H1 (cell line): ENCODE measurements around the gene AP2B1. TPM values are rescaled to one million over a fixed set of nuclear protein-coding genes. Genes with fewer than 3 reads are reported as not detected.

ENCODE experiments used
- CTCF ChIA-PET: fragments of 300-600 bp; sonication (Branson Sonifier 250); formaldehyde crosslinking; loops from one replicate; lab custom pipeline; 2021; ENCODE audit not compliant: partially characterized antibody; lab: Charles Lee
- POLR2A ChIA-PET: fragments of 300-600 bp; sonication (Branson Sonifier 250); formaldehyde crosslinking; loops from one replicate; lab custom pipeline; 2021; ENCODE audit warnings: inconsistent platforms; ENCODE audit not compliant: partially characterized antibody; lab: Charles Lee
- DNase-seq, 2 experiments: peaks; one replicate each; pipeline versions ENCODE4 v3.0.0 to v3.0.0-alpha.2; 2010 to 2022; ENCODE audit warnings: low spot score in 2 of 2, low read depth in 1 of 2, mixed read lengths in 1 of 2
- FAIRE-seq: peaks from 2 replicates; lab custom pipeline; 2011; peaks lifted over from hg19 to GRCh38; lab: Jason Lieb, UNC
- H2AFZ ChIP-seq: 2 replicates; pipeline ENCODE4 v1.8.1; 2012; ENCODE audit warnings: low read length, inconsistent platforms
- H2AK5ac ChIP-seq: 2 replicates; pipeline ENCODE4 v1.6.1; 2013; ENCODE audit warnings: low read depth, low read length
- H2BK120ac ChIP-seq: replicated peaks from 2 replicates; pipeline ENCODE3; 2013; ENCODE audit warnings: low read depth, low read length, inconsistent platforms
- H2BK12ac ChIP-seq: 2 replicates; pipeline ENCODE4 v1.6.1; 2013; ENCODE audit warnings: low read depth, low read length
- H2BK15ac ChIP-seq: 2 replicates; pipeline ENCODE4 v1.6.1; 2013; ENCODE audit warnings: low read length
- H2BK20ac ChIP-seq: 2 replicates; pipeline ENCODE4 v1.6.1; 2013; ENCODE audit warnings: low read length
- H2BK5ac ChIP-seq: 2 replicates; pipeline ENCODE4 v1.6.1; 2013; ENCODE audit warnings: low read depth, low read length
- H3K14ac ChIP-seq: 2 replicates; pipeline ENCODE4 v1.6.1; 2013; ENCODE audit warnings: inconsistent platforms; ENCODE audit not compliant: insufficient read length
- H3K18ac ChIP-seq: 2 replicates; pipeline ENCODE4 v1.6.1; 2013; ENCODE audit warnings: low read length; ENCODE audit errors: extremely low read depth
- H3K23ac ChIP-seq: 2 replicates; pipeline ENCODE4 v1.6.1; 2013; ENCODE audit warnings: inconsistent platforms; ENCODE audit not compliant: insufficient read length
- H3K23me2 ChIP-seq: 2 replicates; pipeline ENCODE4 v1.6.1; 2013; ENCODE audit warnings: low read depth, low read length
- H3K27ac ChIP-seq: 2 replicates; pipeline ENCODE4 v1.6.1; 2011; ENCODE audit warnings: low read depth, low read length, inconsistent platforms
- H3K27me3 ChIP-seq, 4 experiments: replicated peaks in 1 of 4; 1 replicate in 1 of 4; 2 replicates in 3 of 4; pipeline versions ENCODE4 v1.6.1 to v1.8.1; 2011 to 2013; ENCODE audit warnings: low read length in 3 of 4, mild to moderate bottlenecking in 3 of 4, inconsistent platforms in 2 of 4, mixed read lengths in 2 of 4, moderate library complexity in 1 of 4; ENCODE audit not compliant: control insufficient read depth in 3 of 4, insufficient read depth in 3 of 4; ENCODE audit errors: extremely low read depth in 1 of 4
- H3K36me3 ChIP-seq, 4 experiments: 2 replicates each; pipeline versions ENCODE4 v1.6.1 to v1.8.1; 2011 to 2013; ENCODE audit warnings: mild to moderate bottlenecking in 4 of 4, low read length in 3 of 4, moderate library complexity in 2 of 4, control low read depth in 1 of 4, inconsistent platforms in 1 of 4; ENCODE audit not compliant: insufficient read depth in 4 of 4, control insufficient read depth in 2 of 4
- H3K4ac ChIP-seq: replicated peaks from 2 replicates; pipeline ENCODE3; 2013; ENCODE audit warnings: low read length, low read depth, mixed read lengths, inconsistent platforms; ENCODE audit not compliant: insufficient read length
- H3K4me1 ChIP-seq, 4 experiments: replicated peaks in 1 of 4; 1 replicate in 1 of 4; 2 replicates in 3 of 4; pipeline versions ENCODE4 v1.6.1 to v1.8.1; 2011 to 2013; ENCODE audit warnings: low read length in 3 of 4, inconsistent platforms in 2 of 4, mixed read lengths in 1 of 4; ENCODE audit not compliant: insufficient read depth in 4 of 4, control insufficient read depth in 3 of 4
- H3K4me2 ChIP-seq, 2 experiments: 2 replicates each; pipeline versions ENCODE4 v1.6.1 to v1.8.1; 2011 to 2013; ENCODE audit warnings: low read depth in 2 of 2, low read length in 2 of 2, control low read depth in 1 of 2, inconsistent platforms in 1 of 2, mild to moderate bottlenecking in 1 of 2; ENCODE audit not compliant: insufficient read depth in 1 of 2
- H3K4me3 ChIP-seq, 4 experiments: fragments of 200-600, 300-600 bp in 1 of 4; sonication (generic), shearing (Covaris generic), sonication (Bioruptor Twin) in 1 of 4; 2 replicates each; pipeline versions ENCODE4 v1.5.1 to v1.8.1; 2011 to 2016; ENCODE audit warnings: low read length in 4 of 4, low read depth in 3 of 4, control low read depth in 2 of 4, inconsistent platforms in 2 of 4, mild to moderate bottlenecking in 2 of 4, mixed read lengths in 1 of 4, moderate library complexity in 1 of 4; ENCODE audit not compliant: insufficient read depth in 2 of 4; ENCODE audit errors: extremely low read depth in 1 of 4
- H3K56ac ChIP-seq: replicated peaks from 2 replicates; pipeline ENCODE3; 2013; ENCODE audit warnings: low read depth, mild to moderate bottlenecking, mixed read lengths, low read length, inconsistent platforms; ENCODE audit not compliant: insufficient read length
- H3K79me1 ChIP-seq: 2 replicates; pipeline ENCODE4 v1.6.1; 2013; ENCODE audit warnings: low read depth, low read length, control low read depth
- H3K79me2 ChIP-seq, 2 experiments: 2 replicates each; pipeline versions ENCODE4 v1.6.1 to v1.8.1; 2012 to 2013; ENCODE audit warnings: low read length in 2 of 2, mild to moderate bottlenecking in 2 of 2, inconsistent platforms in 1 of 2; ENCODE audit not compliant: insufficient read depth in 2 of 2, control insufficient read depth in 1 of 2
- H3K9ac ChIP-seq, 4 experiments: replicated peaks in 1 of 4; 1 replicate in 1 of 4; 2 replicates in 3 of 4; pipeline versions ENCODE4 v1.6.1 to v1.8.1; 2011 to 2013; ENCODE audit warnings: low read depth in 3 of 4, low read length in 3 of 4, control low read depth in 2 of 4, mild to moderate bottlenecking in 2 of 4, moderate library complexity in 2 of 4, inconsistent platforms in 1 of 4; ENCODE audit errors: extremely low read depth in 1 of 4
- H3K9me3 ChIP-seq, 2 experiments: 2 replicates each; pipeline versions ENCODE4 v1.6.1 to v1.8.1; 2012 to 2013; ENCODE audit warnings: mild to moderate bottlenecking in 2 of 2, moderate library complexity in 2 of 2, control low read depth in 1 of 2, inconsistent platforms in 1 of 2, low read depth in 1 of 2, low read length in 1 of 2, mixed read lengths in 1 of 2; ENCODE audit not compliant: insufficient read depth in 2 of 2
- H4K20me1 ChIP-seq, 2 experiments: replicated peaks in 1 of 2; 2 replicates each; pipeline versions ENCODE3 to v1.8.1; 2011 to 2013; ENCODE audit warnings: inconsistent platforms in 2 of 2, low read length in 2 of 2, mild to moderate bottlenecking in 1 of 2; ENCODE audit not compliant: insufficient read depth in 2 of 2, control insufficient read depth in 1 of 2
- H4K5ac ChIP-seq: 2 replicates; pipeline ENCODE4 v1.6.1; 2013; ENCODE audit warnings: low read length, low read depth, mixed read lengths, inconsistent platforms; ENCODE audit not compliant: insufficient read length
- H4K8ac ChIP-seq: 2 replicates; pipeline ENCODE4 v1.8.0; 2013; ENCODE audit warnings: mild to moderate bottlenecking, moderate library complexity, low read length, inconsistent platforms; ENCODE audit not compliant: insufficient read depth; ENCODE audit errors: extremely low read depth
- H4K91ac ChIP-seq: replicated peaks from 2 replicates; pipeline ENCODE3; 2013; ENCODE audit warnings: low read length, mixed read lengths, inconsistent platforms; ENCODE audit not compliant: insufficient read length
- BCL11A ChIP-seq, 2 experiments: IDR thresholded peaks; one replicate each; pipeline ENCODE4 v1.6.1; 2011; ENCODE audit warnings: low read depth in 2 of 2, low read length in 2 of 2, mild to moderate bottlenecking in 2 of 2
- BRCA1 ChIP-seq: IDR thresholded peaks from 2 replicates; pipeline ENCODE4 v1.6.1; 2012; ENCODE audit warnings: low read depth, low read length, improper control_type of control experiment
- CEBPB ChIP-seq: IDR thresholded peaks from 2 replicates; pipeline ENCODE4 v1.6.1; 2012; ENCODE audit warnings: low read depth, low read length
- EP300 ChIP-seq, 2 experiments: IDR thresholded peaks; 1 replicate in 1 of 2; 2 replicates in 1 of 2; pipeline ENCODE4 v1.6.1; 2011 to 2012; ENCODE audit warnings: low read depth in 2 of 2, low read length in 2 of 2, mild to moderate bottlenecking in 2 of 2, borderline replicate concordance in 1 of 2, inconsistent platforms in 1 of 2, moderate library complexity in 1 of 2
- JUND ChIP-seq: IDR thresholded peaks from 2 replicates; pipeline ENCODE4 v1.6.1; 2011; ENCODE audit warnings: mild to moderate bottlenecking, improper control_type of control experiment, low read length
- POU5F1 ChIP-seq: IDR thresholded peaks from 2 replicates; pipeline ENCODE4 v1.6.1; 2011; ENCODE audit warnings: low read depth, mild to moderate bottlenecking, low read length, moderate library complexity
- SIN3A ChIP-seq, 2 experiments: IDR thresholded peaks in 1 of 2; conservative IDR thresholded peaks in 1 of 2; 2 replicates each; pipeline ENCODE4 v1.6.1; 2011 to 2012; ENCODE audit warnings: low read length in 2 of 2, improper control_type of control experiment in 1 of 2, low read depth in 1 of 2, mild to moderate bottlenecking in 1 of 2
- SP2 ChIP-seq: IDR thresholded peaks from 2 replicates; pipeline ENCODE4 v1.6.1; 2012; ENCODE audit warnings: mild to moderate bottlenecking, low read length, inconsistent platforms
- TAF1 ChIP-seq: IDR thresholded peaks from 2 replicates; pipeline ENCODE4 v1.6.1; 2011; ENCODE audit warnings: mild to moderate bottlenecking, low read depth, low read length
- WGBS, 2 experiments: shearing (Covaris generic) in 1 of 2; methylation state at CpG; one replicate each; pipeline versions ENCODE4 v1.1.6 to v1.1.7; 2013 to 2015; ENCODE audit warnings: low lambda C conversion rate in 2 of 2, mixed read lengths in 2 of 2, inconsistent platforms in 1 of 2, low coverage in 1 of 2, missing lambda C conversion rate in 1 of 2; ENCODE audit not compliant: insufficient replicate concordance in 2 of 2, insufficient coverage in 1 of 2, insufficient read length in 1 of 2; ENCODE audit errors: extremely low coverage in 1 of 2, missing lambda C conversion rate in 1 of 2; 5-methylcytosine and 5-hydroxymethylcytosine counted together
- polyA plus RNA-seq, 7 experiments: library from polyadenylated mRNA; depleted of rRNA in 3 of 7; stranded (reverse) in 5 of 7; unstranded in 2 of 7; fragments of >200 nt in 5 of 7; fragments of 200-250 nt in 2 of 7; gene quantifications; 1 replicate in 5 of 7; 2 replicates in 1 of 7; 4 replicates in 1 of 7; pipeline versions ENCODE4 v1.2.1 to v1.2.3, GENCODE V29; 2011 to 2013; ENCODE audit warnings: missing spikeins in 2 of 7, mixed read lengths in 2 of 7
- total RNA-seq: library from RNA; stranded (reverse); fragmentation: NEBNext Ultra II Directional; extraction: Animal tissue kit (Norgen Biotek cat#: 25700); gene quantifications from 2 replicates; pipeline ENCODE4 v1.2.1, GENCODE V29; 2021
- TF ChIP-seq, protein P1 (sequence below): IDR thresholded peaks from 2 replicates; pipeline ENCODE4 v1.6.1; 2011; ENCODE audit warnings: low read depth, mild to moderate bottlenecking, low read length; ENCODE audit not compliant: insufficient read depth
- TF ChIP-seq, protein P2 (sequence below): IDR thresholded peaks from 2 replicates; pipeline ENCODE4 v1.6.1; 2012; ENCODE audit warnings: inconsistent platforms

The AP2B1 gene
- total and polyA plus RNA-seq, 2 of the 8 experiments (the other 6 are each of a cell fraction or from before 2014, with no cell fraction given): 95.5 to 199 TPM

DNA sequence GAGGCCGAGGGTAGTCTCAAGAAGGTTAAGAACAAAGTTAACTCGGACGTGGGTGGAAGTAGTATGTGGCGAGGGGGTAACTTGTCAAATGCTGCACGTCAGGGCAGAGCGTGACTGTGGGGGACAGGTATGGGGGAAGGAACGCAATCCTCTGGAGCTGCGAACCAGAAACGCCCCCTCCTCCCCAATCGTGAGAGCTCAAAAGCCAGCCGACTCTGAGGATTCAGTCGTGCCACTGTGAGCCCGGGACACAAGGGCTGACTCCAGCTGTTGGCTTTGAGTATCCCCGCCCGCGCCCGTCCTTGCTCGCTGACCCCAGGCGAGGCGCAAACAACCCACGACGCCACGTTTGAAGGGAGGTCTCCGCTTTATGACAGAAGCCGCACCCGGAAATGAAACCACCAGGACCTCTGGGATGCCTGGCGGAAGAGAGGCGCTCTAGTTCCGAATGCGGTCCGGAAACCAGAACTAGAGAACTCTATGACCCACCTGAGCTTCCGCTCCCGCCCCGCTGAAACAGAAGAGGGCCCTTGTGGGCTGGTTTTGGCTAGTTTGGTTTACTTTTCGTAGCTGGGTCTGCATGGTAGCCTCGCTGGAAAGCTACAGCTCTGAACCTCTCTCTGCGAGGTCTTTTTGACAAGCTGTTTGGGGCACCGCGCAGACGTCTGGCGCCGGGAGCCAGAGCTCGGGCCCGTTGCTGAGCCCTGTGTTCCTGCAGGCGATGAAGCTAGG lies 8.8 kb upstream of the AP2B1 start, which contains the start of gene PEX12:
Gene PEX12, minus strand, starts transcription at position 375 of the 732 bp plus-strand sequence. CDS start 550 bp downstream, outside the sequence.
- Histone ChIP-seq H3K27ac (peak within 1 kb of the TSS; percentile 58), H3K23me2 (peaks cover 8% of the 10 kb centered on the region), H3K27me3 (no peaks in the 10 kb centered on the region), H3K79me1 (no peaks in the 10 kb centered on the region), H4K8ac (peak within 1 kb of the TSS; percentile 95), H3K79me2 (no peaks in the 10 kb centered on the region), H3K4me3 (peak within 1 kb of the TSS; percentile 81 to 85 (median 84)), H3K9me3 (no peaks in the 10 kb centered on the region), H3K4me2 (peak within 1 kb of the TSS; percentile 92 to 94), H2BK120ac (no peak within 1 kb of the TSS), H2AFZ (peak within 1 kb of the TSS; percentile 95), H3K4me1 (peaks cover 0 to 2% (median under 1%) of the 10 kb centered on the region in 4 experiments; a peak in 1 of 7 replicates), H3K9ac (peak within 1 kb of the TSS; percentile 80 to 90 (median 82)), H2BK12ac (0 out of 2 replicates have a peak within 1 kb of the TSS, but pooled peaks have one; percentile 65), H2BK5ac (peak within 1 kb of the TSS; percentile 81), H2AK5ac (no peak within 1 kb of the TSS), H3K56ac (peak within 1 kb of the TSS; percentile 52), H2BK20ac (no peak within 1 kb of the TSS), H4K20me1 (no peaks in the 10 kb centered on the region), H3K36me3 (peaks cover 0 to 16% (median 1%) of the 10 kb centered on the region in 4 experiments; a peak in 2 of 8 replicates), H3K18ac (peak within 1 kb of the TSS; percentile 27; the same call in 1 of the 2 replicates), H3K4ac (no peak within 1 kb of the TSS), H3K23ac (no peak within 1 kb of the TSS), H4K5ac (peak within 1 kb of the TSS; percentile 70), H4K91ac (no peak within 1 kb of the TSS), H2BK15ac (peak within 1 kb of the TSS; percentile 40), H3K14ac (no peak within 1 kb of the TSS)
- CTCF ChIA-PET: interaction anchor here (0.6 to 1.4 kb wide), 6 partner anchors 8 to 264 kb away, joined by 3 to 6 read pairs (median 3); partner anchors contain the start of gene AP2B1
- DNase-seq: peak; percentile 50 to 80
- POLR2A ChIA-PET: interaction anchor here (0.8 to 2.7 kb wide), 11 partner anchors 8 to 232 kb away, joined by 3 to 14 read pairs (median 4); partner anchors contain the start of gene AP2B1
- 1% methylated on average over 45 of the region's 45 CpGs; no CpG with 5 or more reads in 1 of the 2 experiments for WGBS, 2 experiments
- FAIRE-seq: peak; percentile 19
- TF ChIP-seq SP2 (peak; percentile 51; the same call in 1 of the 2 replicates), JUND (no peak), TAF1 (peak; percentile 92; the same call in 1 of the 2 replicates), BCL11A (IDR thresholded peaks at IDR 0.05; ENCODE audit: low read depth in 2 of 2, low read length in 2 of 2) (no peak), POU5F1 (no peak), BRCA1 (no peak), SIN3A (conservative IDR thresholded peaks at IDR 0.05 in 1 of 2, IDR thresholded peaks at IDR 0.05 in 1 of 2; ENCODE audit: low read depth in 1 of 2, low read length in 2 of 2) (peak; percentile 91 to 98; a peak in 3 of 4 replicates), CEBPB (no peak), EP300 (IDR thresholded peaks at IDR 0.05; ENCODE audit: borderline replicate concordance in 1 of 2, low read depth in 2 of 2, low read length in 2 of 2) (no peak)
- TF ChIP-seq, protein P1, sequence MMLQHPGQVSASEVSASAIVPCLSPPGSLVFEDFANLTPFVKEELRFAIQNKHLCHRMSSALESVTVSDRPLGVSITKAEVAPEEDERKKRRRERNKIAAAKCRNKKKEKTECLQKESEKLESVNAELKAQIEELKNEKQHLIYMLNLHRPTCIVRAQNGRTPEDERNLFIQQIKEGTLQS: no peak
- TF ChIP-seq, protein P2, sequence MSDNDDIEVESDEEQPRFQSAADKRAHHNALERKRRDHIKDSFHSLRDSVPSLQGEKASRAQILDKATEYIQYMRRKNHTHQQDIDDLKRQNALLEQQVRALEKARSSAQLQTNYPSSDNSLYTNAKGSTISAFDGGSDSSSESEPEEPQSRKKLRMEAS: peak; percentile 54
